Glomerular endothelial cell (primary cell): Measurements from ENCODE around the gene ERBB4. TPM values are rescaled to one million over a fixed set of nuclear protein-coding genes. Genes with fewer than 3 reads are reported as not detected.

ENCODE experiments used
- DNase-seq: peaks from one replicate; pipeline ENCODE4 v3.0.0-alpha.2; 2011; ENCODE audit warnings: low read depth, low spot score; ENCODE audit errors: extremely low read depth
- total RNA-seq: library from RNA; depleted of rRNA; stranded (reverse); fragments of >200 nt; gene quantifications from 2 replicates; pipeline ENCODE4 v1.2.3, GENCODE V29; 2015

The ERBB4 gene
- total RNA-seq, 1 donor from 2014 or later, result 0.18 TPM

DNA sequence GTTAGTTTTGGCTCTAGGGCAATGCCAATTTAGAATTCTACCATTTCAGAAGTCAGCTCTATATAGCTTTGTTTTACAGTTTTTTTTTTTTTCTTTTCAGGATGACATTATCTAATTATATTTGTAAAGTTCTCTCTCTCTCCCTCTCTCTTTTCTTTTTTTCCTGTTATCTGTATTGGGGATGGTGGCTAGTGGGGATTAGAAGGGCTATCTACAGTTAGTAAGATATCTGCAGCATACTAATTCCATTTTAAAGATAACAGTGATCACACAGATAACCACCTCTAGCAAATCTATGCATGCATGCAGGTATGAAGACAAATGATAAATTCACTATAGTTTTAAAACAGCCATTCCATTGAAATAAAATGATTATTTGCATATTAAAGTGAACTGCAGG is 438.9 kb downstream of the ERBB4 start:
- DNase-seq, result no peak

DNA sequence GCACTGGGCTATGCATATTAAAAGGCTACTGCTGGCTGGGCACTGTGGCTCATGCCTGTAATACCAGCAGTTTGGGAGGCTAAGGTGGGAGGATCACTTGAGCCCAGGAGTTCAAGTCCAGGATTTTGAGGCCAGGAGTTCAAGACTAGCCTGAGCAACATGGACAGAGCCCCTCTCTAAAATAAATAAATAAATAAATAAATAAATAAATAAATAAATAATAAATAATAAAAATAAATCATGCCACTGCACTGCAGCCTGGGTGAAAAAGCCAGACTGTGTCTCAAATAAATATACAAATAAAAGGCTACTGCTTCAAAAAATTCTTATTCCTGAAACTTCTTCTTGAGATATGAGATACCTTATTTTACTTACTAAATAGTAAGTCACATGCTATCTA is 439.6 kb downstream of the ERBB4 start:
- no peak for DNase-seq

DNA sequence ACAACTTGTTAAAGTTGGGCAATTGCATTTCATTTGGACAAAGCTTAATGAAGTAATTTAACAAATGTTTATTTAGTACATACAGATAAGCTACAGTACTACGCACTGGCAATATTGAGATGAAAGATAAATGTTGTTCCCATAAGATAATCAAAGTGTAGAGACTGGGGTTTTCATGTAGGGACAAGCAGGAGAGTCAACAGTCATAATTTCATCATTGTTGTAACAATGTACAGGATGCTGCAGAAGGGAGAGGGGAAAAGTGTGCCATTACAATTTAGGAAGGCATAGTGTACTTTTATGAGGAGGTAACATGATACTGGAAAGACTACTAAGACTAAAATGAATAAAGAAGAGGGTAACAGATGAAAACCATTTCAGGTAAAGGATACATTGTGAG is 441.6 kb downstream of the ERBB4 start:
- no peak for DNase-seq

DNA sequence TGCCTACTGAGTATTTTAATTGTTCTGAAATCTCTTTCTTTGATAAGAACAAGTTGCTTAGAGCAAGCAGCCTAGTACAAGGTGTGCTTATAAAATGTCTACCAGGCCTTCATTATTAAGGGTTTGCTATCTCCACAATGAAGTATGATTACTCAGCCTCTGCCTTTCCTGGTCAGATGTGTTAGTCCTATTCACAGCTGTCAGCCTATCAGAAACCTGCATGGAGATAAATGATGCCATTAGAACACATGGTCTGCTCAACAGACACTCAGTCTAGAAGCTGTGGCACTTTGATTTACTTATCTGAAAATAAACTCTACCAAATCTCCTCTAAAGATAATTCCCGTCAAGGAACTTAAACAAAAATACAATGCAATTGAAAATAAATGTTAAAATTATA is 448.7 kb downstream of the ERBB4 start:
- no peak for DNase-seq

DNA sequence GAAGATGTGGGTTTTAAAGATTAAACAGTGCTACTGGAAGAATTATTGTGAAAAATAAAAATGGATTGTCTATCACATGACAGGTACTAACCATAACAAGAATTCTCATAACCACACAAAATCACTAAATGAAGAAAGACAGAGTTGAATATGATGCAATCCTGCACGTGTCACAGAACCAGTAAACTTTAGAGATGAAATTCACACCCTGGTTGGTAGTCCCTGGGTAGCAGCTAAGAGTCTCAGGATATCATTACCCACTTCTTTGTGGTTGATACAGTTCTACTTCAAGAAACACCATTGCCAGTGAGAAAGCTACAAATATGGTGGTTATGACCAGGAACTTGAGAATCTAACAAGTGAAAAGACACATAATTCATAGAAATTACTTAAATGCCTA is 450.2 kb downstream of the ERBB4 start:
- DNase-seq, result no peak

DNA sequence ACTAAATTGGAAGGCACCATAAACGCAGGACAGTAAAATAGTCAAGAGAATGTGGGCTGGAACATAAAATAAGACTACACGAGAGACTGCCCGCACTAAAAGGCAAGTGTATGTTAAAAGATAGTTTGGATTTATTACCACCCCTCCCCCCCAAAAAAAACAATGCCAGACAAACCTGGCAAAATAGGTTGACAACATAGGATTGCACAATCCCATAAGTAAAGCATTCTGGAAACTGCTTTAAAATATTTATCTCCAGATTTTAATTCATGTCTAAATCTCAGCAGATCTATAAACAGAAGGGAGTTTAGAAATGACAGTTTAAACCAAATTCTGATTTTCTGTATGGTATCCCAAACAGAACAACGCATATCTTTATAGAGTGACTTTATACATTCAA is 455.1 kb downstream of the ERBB4 start:
- no peak for DNase-seq

DNA sequence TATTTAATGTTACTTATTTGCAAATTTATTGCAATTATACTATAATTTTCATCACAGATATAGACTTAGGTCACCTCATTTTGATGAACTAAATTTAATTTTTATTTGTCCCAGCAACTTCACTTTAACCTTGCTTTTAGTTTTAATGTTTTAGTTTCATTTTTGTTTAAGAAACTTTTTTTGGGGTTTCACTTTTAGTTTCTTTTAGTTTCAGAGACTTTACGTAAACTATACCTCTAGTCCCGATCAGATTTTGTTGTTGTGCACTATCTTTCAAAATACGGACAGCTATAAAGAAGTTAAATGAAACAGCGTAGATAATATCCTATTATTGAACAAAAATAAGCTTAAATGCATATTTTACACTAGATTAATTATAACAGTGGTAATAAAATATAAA is 460.5 kb downstream of the ERBB4 start:
- no peak for DNase-seq

DNA sequence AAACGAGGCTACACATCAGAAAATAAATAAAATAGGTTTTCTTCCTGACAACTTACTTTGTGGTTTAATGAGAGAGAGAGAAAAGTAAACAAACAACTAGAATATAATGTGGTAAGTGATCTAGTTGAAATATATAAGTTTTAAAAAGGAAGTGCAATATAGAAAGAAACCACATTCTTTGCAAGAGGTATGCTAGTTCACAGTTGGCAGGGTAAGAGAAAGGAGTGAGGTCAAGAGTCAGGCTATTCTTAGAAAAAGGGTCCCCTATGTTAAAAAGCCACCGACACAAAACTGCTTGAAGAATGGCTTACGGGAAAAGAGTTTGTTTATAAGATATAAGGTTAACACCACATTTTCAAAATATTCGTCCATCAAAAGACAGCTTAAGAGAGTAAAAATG is 462.1 kb downstream of the ERBB4 start:
- DNase-seq, result no peak

DNA sequence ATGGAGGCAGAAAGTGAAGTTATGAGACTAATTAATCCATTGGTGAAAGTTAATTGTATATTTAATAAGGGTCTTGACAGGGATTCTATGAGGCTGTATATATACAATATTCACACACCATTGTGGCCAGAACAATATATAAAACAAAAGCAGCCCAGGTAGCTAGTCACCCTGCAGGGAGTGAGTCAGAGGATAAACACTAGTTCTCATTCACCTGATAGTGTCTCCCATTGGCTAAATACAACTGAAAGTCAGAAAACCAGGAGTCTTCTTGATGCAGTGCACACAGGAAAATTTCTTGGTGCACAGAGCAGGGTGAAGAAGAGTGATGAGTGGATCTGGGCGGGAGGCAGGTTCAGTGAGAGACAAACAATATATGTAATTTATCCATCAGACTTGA is 465.2 kb downstream of the ERBB4 start:
- DNase-seq, result no peak

DNA sequence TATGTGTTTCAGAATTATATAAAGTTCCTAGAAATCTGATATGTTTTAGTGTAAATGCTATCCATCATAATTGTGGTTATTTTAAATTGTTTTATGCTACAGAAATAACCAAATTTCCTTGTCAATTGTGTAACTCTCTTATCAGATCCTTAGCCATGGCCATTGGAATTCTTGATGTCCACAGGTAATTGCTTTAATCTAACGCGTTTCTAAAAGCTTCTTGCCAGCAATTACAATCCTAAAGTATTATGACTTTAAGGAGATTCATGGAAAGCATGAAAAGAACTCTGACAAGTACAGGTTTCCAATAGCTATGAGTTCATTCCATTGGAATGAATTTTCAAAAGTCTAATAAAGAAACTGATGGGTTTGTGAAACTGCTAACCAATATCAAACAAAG is 472.1 kb downstream of the ERBB4 start:
- DNase-seq, result no peak

DNA sequence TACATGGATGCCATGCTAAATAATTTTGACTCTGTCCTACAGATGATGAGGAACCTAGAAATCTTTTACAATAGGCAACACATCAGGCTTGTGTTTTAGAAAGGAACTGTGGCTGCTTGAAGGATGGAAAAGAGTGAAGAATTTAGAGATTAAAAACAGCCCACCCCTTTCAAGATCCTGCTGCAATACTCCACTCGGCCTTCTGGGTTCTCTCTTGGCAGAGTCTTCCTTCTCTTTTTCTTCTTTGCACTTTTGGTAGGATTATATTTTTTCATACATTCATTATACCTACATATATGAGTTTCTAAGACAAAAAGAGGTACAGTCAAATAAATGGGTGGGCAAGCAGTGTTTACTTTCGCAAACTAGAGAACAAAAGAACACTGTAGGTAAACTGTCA is 474.3 kb downstream of the ERBB4 start:
- no peak for DNase-seq

DNA sequence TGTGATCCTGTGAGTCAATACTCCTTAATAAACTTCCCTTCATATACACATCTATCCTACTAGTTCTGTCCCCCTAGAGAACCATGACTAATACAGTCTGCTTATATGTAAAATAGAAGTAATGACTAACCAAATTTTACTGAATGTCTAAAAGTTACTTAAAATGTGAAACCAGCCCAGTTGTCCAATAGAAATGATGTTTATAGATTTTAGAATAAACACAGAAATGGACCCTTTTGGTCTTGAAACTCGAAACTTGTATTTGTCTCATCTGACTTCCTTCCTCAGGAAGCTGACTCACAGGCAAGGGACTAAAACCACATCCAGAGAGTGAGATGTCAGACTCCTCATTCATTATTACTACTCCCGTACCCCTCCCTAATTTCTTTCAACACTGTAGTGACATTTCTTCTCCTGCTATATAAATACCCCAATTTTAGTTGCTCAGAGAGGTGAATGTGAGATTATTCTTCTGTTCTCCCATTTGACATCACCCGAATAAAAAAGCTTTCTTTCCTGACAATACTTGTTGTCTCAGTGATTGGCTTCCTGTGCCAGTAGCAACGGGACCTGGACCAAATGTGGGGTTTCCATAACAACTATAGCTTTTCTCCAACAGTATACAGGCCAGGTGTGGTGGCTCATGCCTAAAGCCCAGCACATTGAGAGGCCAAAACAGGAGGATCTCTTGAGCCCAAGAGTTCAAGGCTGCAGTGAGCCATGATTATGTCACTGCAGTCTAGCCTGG is 486.0 kb downstream of the ERBB4 start:
- DNase-seq, result no peak

DNA sequence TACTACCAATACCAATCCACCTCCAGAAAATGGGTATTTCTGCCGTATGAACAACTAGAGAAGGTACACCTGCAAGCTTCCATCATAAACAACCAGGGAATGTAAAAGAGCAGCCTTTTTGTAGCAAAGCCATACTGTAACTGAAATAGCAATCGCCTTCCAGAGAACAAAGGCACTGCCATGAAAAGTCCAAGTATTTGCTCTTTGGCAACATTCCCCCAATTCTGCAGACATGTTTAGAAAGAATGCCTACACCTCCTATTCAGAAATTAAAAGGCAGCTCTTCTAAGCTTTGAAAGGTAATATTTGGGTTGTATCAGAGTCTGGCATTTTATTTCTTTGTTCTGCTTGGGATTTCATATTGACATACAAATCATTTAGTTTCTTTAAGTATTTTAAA is 487.7 kb downstream of the ERBB4 start:
- no peak for DNase-seq

DNA sequence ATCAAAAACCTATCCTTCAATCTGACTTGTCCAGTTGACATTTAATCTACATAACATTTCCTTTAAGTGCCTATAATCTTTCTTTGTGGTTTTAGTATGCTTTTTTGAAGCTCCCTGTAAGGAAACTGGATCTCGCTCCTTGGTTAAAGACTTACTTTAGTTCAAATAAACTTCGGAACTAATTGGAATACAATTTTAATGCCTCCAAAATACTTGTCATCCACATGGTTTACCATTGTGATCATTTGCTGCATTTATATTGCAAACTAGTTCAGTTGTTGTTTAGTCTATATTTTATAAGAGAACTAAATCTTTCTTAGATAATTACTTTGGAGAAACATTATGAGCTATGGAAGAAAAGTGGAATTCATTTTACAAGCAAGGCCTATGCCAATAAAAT is 496.0 kb downstream of the ERBB4 start:
- DNase-seq, result no peak

DNA sequence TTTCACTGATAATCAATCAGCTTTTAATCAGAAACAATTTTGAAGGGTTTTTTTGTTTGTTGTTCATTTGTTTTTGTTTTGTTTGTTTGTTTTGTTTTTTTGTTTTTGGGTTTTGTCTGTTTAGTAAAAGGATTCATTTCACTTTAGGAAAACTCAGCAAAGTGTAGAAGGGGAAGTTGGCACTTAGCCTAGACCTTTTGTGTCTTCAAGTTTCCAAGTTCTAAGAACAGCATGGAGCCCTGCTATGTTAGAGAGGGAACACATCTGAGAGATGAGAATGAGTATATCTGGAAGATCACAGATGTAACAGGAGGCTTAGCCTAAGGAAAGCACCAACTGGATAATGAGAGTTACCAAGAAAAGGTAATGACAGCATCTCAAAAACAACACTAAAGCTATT is 501.5 kb downstream of the ERBB4 start:
- no peak for DNase-seq

DNA sequence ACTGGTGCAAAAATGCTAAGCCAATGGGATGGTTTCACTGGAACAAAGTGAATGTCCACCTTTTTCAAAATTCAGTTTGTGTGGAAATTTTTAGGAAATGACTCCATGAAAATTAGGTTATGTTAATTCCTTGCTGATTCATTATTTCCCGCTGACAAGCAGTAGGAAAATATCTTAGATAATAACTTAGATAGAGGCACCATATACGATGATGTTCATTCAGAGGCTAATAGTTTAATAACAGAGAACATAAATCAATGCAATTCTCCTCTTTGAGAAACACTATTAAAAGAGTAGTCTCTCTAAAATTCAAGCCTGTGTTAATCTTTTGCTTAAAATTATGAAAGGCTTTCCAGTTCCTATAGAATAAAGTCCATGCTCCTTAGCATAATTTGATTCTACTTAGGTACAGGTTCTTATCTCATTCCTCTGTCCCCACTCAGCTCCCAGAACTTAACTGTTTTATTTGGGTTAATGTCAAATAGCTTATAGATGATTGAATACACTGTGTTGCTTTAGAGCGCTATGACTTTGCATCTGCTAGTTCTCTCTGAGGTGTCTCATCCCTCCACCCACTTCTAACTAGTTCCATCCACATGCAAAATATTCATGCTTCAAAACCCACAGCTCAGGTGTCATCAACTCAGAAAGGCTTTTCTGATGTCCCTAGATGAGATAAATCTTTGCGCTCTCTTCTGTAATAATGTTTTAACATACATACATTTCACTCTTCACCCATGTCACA is 503.6 kb downstream of the ERBB4 start:
- no peak for DNase-seq

DNA sequence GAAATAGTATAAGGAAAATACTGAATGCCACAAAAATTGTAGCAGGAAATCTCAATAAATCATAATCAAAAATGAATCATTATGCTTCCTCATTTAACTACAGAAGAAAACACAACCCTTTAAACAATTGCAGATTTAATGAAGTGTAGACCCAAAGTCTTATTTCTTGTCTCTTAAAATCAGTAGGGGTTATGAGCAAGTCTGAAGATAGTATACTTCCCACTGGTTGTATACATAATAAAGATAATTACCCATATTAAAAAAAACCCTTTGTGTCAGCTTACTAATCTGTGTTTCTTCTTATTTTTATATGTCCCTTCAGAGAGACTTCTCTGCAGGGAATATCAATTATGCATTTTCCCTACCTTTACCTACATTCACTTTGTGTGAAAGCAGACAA is 504.7 kb downstream of the ERBB4 start:
- DNase-seq, result no peak

DNA sequence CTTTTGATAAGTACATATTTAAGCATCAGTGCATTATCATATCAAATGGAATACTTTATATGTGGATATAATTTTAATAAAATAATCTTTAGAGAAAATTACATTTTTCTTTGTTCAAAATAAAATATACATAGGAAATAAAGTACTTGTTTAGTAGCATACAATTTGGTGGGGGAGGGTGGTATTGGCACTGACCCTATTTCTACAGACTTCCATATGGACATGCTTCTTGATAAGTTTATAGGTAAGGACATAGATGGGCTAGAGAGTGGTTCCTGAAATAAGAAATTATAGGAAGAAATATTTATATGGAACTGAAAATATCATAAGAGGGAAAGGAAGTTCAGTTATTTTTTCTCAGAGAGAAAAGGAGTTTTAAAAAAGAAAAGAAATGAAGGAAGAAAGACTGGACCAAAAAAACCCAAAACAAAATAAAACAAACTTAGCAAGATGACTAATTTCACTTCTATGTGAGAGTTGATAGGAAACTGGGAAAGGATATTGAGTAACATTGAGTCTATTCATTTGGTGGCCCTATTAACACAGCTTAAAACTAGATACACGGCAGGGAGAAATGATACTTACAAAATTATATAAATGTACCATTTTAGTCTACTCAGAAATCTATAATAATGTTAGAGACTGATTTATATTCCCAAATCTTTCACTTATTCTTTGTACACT is 505.9 kb downstream of the ERBB4 start:
- no peak for DNase-seq

DNA sequence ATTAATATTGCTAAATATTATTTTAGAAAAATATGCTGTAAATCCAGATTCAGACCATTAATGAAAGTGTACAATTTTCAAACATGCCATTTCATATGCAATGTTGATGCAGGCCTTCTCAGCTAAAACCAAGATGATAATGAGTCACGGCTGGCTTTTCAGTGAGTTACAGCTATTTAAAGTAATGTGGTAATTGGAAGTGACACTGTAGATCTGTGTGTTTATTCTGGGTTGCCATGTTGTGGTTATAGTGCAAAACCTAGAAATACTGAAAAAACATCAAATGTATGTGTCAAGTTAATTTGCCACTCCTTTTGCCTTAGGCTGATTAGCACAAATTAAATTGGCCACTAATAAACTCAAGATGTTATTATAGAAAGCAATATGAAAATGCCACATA is 506.6 kb downstream of the ERBB4 start:
- no peak for DNase-seq

DNA sequence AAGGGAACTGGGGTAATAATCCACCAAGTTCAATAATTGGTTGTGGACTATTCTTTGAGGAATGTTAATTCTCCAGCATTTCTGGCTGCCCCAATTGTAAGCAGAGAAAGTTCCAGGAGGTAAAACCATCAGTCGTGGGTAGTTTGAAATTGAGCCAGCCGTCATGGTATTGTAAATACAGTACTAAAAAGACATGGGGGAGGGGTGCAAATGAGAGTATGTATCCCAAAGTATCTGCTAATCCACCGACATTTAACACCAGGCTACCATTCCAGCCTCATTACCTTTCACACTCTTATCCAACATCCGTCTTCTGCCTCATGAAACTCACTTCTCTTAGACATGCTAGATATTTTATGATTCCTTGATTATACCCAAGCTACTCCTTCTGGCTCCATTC is 507.9 kb downstream of the ERBB4 start:
- DNase-seq, result no peak

DNA sequence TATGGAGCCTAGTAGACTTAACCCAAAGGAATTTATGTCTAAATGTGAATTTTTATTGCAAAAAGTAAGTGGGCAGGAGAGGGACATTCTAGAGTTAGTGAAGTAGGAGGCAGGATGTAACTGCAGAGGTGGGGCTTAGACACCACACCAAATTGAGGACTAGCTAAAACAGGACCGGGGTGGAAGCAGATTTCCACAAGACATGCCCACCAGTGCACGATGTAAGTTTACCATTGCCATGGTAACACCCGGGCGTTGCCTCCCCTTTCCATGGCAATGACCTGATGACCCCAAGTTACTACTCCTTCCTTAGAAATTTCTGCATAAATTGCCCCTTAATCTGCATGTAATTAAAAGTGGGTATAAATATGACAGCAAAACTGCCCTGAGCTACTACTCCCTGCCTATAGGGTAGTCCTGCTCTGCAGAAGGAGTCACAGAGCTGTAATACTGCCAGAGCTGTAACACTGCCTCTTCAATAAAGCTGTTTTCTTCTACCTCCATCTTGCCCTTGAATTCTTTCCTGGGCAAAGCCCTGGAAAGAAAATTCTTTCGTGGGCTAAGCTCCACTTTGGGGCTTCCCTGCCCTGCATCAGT is 509.7 kb downstream of the ERBB4 start:
- DNase-seq, result no peak
